D721Med (cell line): Measurements from ENCODE around the gene ABCA8.

ENCODE experiments used
- DNase-seq: peaks from one replicate; pipeline ENCODE4 v3.0.0; 2011; ENCODE audit warnings: low spot score; ENCODE audit not compliant: insufficient read length
- FAIRE-seq: peaks from 2 replicates; lab custom pipeline; 2011; peaks lifted over from hg19 to GRCh38; lab: Jason Lieb, UNC
- TF ChIP-seq, protein P1 (sequence below): IDR thresholded peaks from 2 replicates; pipeline ENCODE4 v1.5.1; 2012; ENCODE audit warnings: mild to moderate bottlenecking, control low read depth; ENCODE audit not compliant: insufficient read depth; ENCODE audit errors: missing control alignments

ABCA8 gene

GRCh38 chr17:68867759-68868516 is 87.3 kb downstream of the ABCA8 start:
- TF ChIP-seq, protein P1, sequence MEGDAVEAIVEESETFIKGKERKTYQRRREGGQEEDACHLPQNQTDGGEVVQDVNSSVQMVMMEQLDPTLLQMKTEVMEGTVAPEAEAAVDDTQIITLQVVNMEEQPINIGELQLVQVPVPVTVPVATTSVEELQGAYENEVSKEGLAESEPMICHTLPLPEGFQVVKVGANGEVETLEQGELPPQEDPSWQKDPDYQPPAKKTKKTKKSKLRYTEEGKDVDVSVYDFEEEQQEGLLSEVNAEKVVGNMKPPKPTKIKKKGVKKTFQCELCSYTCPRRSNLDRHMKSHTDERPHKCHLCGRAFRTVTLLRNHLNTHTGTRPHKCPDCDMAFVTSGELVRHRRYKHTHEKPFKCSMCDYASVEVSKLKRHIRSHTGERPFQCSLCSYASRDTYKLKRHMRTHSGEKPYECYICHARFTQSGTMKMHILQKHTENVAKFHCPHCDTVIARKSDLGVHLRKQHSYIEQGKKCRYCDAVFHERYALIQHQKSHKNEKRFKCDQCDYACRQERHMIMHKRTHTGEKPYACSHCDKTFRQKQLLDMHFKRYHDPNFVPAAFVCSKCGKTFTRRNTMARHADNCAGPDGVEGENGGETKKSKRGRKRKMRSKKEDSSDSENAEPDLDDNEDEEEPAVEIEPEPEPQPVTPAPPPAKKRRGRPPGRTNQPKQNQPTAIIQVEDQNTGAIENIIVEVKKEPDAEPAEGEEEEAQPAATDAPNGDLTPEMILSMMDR: no peak
- DNase-seq (no peak), FAIRE-seq (no peak)

- FAIRE-seq: no peak
- TF ChIP-seq, protein P1: no peak
- no peak for DNase-seq
Observed at GRCh38 chr17:68865584-68865983, 89.6 kb downstream of the ABCA8 start.

- TF ChIP-seq, protein P1: no peak
- FAIRE-seq (no peak), DNase-seq (no peak)
Observed at GRCh38 chr17:68863091-68863652, 92.0 kb downstream of the ABCA8 start.

GRCh38 chr17:68861602-68862001 is 93.6 kb downstream of the ABCA8 start:
- TF ChIP-seq, protein P1: no peak
- no peak for FAIRE-seq

GRCh38 chr17:68860941-68861340 is 94.3 kb downstream of the ABCA8 start:
- FAIRE-seq (no peak), DNase-seq (no peak)
- TF ChIP-seq, protein P1: no peak

More at GRCh38 chr17:68861602-68862001, 93.6 kb downstream of the ABCA8 start:
- no peak for DNase-seq

DNA sequence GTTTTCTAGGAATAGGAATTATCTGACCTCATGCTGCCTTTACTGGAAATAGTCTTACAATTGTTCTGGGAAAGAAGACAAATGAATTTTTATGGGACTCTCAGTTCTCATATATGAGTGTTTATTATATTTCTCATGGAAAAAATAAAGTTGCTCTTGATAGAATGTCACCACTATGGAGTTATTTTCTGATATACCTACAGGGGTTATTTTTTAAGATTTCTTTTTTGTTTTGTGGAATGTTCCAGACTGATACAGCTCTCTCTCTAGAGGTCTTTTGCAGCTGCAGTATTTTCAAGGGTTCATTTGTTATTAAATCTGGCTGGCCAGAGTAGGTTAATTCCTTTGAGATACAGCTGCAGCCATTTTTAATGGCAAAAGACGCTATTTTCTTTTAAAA is 100.7 kb downstream of the ABCA8 start:
- DNase-seq: no peak
- TF ChIP-seq, protein P1: no peak
- FAIRE-seq: no peak

GRCh38 chr17:68853439-68853838 is 101.8 kb downstream of the ABCA8 start:
- TF ChIP-seq, protein P1: no peak
- DNase-seq (no peak), FAIRE-seq (no peak)
